ENCODE data around the gene SGK1.
"Not testable (repeated sequence)": the region's sequence is repeated elsewhere in the genome, so short reads cannot be mapped to it uniquely, and the experiment has no call there.

GRCh38 chr6:134276891-134277377, 41.0 kb downstream of the SGK1 start:
- not testable (repeated sequence) for TF ChIP-seq POLR2A (IDR thresholded peaks at IDR 0.05; ENCODE audit: low read depth, low read length); POLR2AphosphoS5 (IDR thresholded peaks at IDR 0.05; ENCODE audit: low read depth, low read length); TAF1 (IDR thresholded peaks at IDR 0.05; ENCODE audit: borderline replicate concordance, low read depth, low read length)

Data from GM12892 (cell line).